GM12872 (cell line): ENCODE data around the gene OR51A4.

Experiments
- TF ChIP-seq, protein P1 (sequence below): IDR thresholded peaks from 3 replicates; pipeline ENCODE4 v1.5.1; 2011; ENCODE audit warnings: low read depth, mild to moderate bottlenecking, low read length, moderate library complexity; ENCODE audit not compliant: insufficient read depth

The OR51A4 gene

GRCh38 chr11:4947505-4947904, at the start of gene OR51A4:
TSS of gene OR51A4 (minus strand) at chr11:4947605. CDS start at chr11:4947100, 505 bp downstream.
- TF ChIP-seq, protein P1, sequence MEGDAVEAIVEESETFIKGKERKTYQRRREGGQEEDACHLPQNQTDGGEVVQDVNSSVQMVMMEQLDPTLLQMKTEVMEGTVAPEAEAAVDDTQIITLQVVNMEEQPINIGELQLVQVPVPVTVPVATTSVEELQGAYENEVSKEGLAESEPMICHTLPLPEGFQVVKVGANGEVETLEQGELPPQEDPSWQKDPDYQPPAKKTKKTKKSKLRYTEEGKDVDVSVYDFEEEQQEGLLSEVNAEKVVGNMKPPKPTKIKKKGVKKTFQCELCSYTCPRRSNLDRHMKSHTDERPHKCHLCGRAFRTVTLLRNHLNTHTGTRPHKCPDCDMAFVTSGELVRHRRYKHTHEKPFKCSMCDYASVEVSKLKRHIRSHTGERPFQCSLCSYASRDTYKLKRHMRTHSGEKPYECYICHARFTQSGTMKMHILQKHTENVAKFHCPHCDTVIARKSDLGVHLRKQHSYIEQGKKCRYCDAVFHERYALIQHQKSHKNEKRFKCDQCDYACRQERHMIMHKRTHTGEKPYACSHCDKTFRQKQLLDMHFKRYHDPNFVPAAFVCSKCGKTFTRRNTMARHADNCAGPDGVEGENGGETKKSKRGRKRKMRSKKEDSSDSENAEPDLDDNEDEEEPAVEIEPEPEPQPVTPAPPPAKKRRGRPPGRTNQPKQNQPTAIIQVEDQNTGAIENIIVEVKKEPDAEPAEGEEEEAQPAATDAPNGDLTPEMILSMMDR, result no peak

GRCh38 chr11:4994551-4994950, 47.1 kb upstream of the OR51A4 start, which contains the start of gene OR51L1:
TSS of gene OR51L1 (plus strand) at chr11:4994851. CDS start at chr11:4998983, 4,132 bp downstream.
- TF ChIP-seq, protein P1, result no peak

GRCh38 chr11:4991060-4991459, 43.7 kb upstream of the OR51A4 start:
- TF ChIP-seq, protein P1, result peak; percentile 34; the same call in 2 of the 3 replicates

- TF ChIP-seq, protein P1, result no peak
Observed at GRCh38 chr11:4983841-4984240, 36.4 kb upstream of the OR51A4 start.

GRCh38 chr11:4982678-4983077, 35.3 kb upstream of the OR51A4 start:
- TF ChIP-seq, protein P1, result no peak

DNA sequence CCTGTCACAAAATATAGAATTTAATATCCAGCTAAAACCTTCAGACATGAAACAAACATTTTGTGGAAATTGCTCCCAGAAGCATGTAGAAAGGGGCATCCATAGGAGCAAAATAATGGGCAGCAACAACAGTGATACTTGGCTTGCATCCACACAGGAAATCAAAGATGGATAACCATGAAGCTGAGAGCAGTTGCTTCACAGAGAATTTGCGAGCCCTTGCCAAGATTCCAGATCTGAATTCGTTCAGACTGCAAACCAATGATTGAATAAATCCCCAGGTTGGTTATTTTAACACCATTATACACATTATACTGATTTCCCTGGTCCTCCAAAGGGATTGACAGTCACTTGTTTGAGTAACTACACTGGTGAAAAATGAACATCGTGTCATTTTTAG, 31.6 kb upstream of the OR51A4 start:
- TF ChIP-seq, protein P1, result no peak

DNA sequence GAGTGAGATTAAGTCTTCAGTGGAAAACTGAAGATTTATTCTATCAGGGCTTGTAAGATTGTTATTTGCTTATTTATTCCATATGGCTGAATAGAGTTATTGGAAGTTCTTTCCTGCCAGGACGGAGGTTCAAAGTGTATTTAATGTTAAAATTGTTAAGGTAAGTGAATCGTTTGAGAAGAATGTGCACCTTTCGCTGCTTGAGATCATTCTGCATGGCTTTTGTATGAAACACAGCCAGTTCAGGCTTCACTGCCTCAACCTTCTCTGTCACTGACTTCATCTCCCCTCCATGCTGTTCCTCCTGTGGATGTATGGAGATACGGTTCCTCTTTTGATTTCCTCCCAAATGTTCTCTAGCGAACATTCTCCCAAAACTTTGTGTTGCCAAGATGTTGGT, 28.0 kb upstream of the OR51A4 start:
- TF ChIP-seq, protein P1, result no peak
